HL-60 (cell line): Measurements from ENCODE around the gene SLC22A4.

Source experiments
- CTCF ChIP-seq: IDR thresholded peaks from one replicate; pipeline ENCODE4 v1.5.1; 2011; ENCODE audit warnings: low read length, control low read depth, inconsistent platforms; ENCODE audit not compliant: insufficient read depth
- GABPA ChIP-seq: IDR thresholded peaks from 2 replicates; pipeline ENCODE4 v1.6.1; 2012; ENCODE audit warnings: low read depth
- POLR2AphosphoS5 ChIP-seq: IDR thresholded peaks from 2 replicates; pipeline ENCODE4 v1.6.1; 2012; ENCODE audit warnings: low read depth
- REST ChIP-seq: IDR thresholded peaks from 2 replicates; pipeline ENCODE4 v1.6.1; 2012; ENCODE audit warnings: low read depth; ENCODE audit not compliant: insufficient replicate concordance
- SPI1 ChIP-seq: IDR thresholded peaks from 2 replicates; pipeline ENCODE4 v1.6.1; 2012; ENCODE audit warnings: low read depth, mild to moderate bottlenecking, borderline replicate concordance

GRCh38 chr5:132261881-132262845 lies 32.0 kb upstream of the SLC22A4 start:
- no peak for TF ChIP-seq GABPA
- TF ChIP-seq CTCF: no peak
- TF ChIP-seq POLR2AphosphoS5: no peak
- no peak for TF ChIP-seq SPI1
- no peak for TF ChIP-seq REST
